ENCODE measurements around the gene CYB561D2. TPM values are rescaled to one million over a fixed set of nuclear protein-coding genes. Genes with fewer than 3 reads are reported as not detected.

Gene CYB561D2
- polyA plus RNA-seq, 1 experiment: 14.5 TPM

DNA sequence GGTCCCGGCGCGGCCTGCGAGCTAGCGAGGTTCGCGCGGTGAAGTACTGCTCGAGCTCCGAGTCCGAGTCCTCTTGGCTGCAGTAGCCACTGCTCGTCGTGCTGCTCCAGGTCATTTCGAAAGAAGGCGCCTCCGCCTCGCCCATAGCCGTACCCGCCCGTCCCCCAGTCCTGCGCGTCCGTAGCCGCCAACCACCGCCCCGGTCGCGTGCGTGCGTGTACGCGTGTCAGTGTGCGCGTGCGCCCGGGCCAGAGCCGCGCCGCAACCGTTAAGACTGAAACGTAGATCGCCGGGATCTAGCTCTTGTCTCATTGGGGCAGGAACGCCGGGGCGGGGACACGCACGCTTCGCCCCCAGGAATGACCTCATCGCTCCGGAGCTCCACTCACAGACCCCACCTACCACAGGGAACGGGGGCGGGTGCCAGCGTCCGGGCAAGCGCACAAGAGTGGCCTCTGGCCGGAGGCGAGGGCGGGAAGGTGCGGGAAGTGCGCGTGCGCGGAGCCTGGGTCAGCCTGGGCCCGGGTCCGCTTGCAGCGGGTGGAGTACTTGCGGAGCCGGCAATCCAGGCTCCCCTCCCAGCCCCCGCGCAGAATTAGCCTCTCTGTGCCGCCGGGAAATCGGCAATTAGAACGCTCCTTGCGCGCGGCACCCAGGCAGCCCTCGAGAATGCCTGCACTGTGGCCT, 13.3 kb upstream of the CYB561D2 start:
- CTCF ChIA-PET: interaction anchor here (0.5 to 2.4 kb wide), 6 partner anchors 11 to 501 kb away, joined by 3 to 15 read pairs (median 6); no protein-coding TSS in a partner anchor
- POLR2A ChIA-PET: interaction anchor here (0.6 to 2.4 kb wide), 14 partner anchors 9 to 1675 kb away, joined by 3 to 22 read pairs (median 4); partner anchors contain the start of genes CYB561D2, HYAL3, NAA80 and NPRL2
- H3K4me3 ChIP-seq (ENCODE audit: low read depth, low read length): peak overlapping the region; percentile 98

DNA sequence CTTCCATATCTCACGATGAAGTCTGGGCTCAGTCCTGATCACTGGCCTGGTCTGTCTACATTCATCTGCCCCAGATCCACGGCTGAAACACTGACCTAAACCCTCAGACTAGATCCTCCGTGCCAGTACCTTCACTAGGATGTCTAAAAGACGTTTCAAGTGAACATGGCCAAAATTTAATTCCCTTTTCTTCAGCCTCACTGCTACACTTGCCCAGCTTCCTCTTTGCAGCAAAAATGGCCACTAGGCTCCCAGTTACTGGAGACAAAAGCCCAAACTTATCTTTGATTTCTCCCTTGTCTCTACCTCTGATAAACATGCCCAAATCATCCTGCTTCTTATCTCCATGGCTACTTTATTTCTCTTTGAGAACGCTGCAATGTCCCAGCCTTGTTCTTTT, 11.7 kb upstream of the CYB561D2 start:
- Histone ChIP-seq H3K9me3 (ENCODE audit: control insufficient read depth, insufficient read depth, low read length) (no peaks in the 10 kb centered on the region; the same call in 1 of the 2 replicates), H3K4me3 (ENCODE audit: low read depth, low read length) (peak overlapping the region; percentile 10; the same call in 1 of the 2 replicates), H3K27ac (ENCODE audit: low read depth, low read length) (no peak overlapping the region), H3K27me3 (ENCODE audit: control insufficient read depth, insufficient read depth, low read length) (no peaks in the 10 kb centered on the region)
- CTCF ChIA-PET: no interaction called here
- TF ChIP-seq, protein P1, sequence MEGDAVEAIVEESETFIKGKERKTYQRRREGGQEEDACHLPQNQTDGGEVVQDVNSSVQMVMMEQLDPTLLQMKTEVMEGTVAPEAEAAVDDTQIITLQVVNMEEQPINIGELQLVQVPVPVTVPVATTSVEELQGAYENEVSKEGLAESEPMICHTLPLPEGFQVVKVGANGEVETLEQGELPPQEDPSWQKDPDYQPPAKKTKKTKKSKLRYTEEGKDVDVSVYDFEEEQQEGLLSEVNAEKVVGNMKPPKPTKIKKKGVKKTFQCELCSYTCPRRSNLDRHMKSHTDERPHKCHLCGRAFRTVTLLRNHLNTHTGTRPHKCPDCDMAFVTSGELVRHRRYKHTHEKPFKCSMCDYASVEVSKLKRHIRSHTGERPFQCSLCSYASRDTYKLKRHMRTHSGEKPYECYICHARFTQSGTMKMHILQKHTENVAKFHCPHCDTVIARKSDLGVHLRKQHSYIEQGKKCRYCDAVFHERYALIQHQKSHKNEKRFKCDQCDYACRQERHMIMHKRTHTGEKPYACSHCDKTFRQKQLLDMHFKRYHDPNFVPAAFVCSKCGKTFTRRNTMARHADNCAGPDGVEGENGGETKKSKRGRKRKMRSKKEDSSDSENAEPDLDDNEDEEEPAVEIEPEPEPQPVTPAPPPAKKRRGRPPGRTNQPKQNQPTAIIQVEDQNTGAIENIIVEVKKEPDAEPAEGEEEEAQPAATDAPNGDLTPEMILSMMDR (IDR thresholded peaks at IDR 0.05; ENCODE audit: low read depth, low read length): no peak
- POLR2A ChIA-PET: interaction anchor here (0.6 kb wide), 1 partner anchor 23 kb away, joined by 3 read pairs; no protein-coding TSS in a partner anchor
- no peak for DNase-seq (ENCODE audit: low read depth, low spot score)

More for the DNA sequence above, 13.3 kb upstream of the CYB561D2 start:
- DNase-seq (ENCODE audit: low read depth, low spot score): peak; percentile 99
- TF ChIP-seq, protein P1 (IDR thresholded peaks at IDR 0.05; ENCODE audit: low read depth, low read length): no peak
- no peaks in the 10 kb centered on the region for H3K27me3 ChIP-seq (ENCODE audit: control insufficient read depth, insufficient read depth, low read length)
- peak overlapping the region; percentile 96 for H3K27ac ChIP-seq (ENCODE audit: low read depth, low read length)
- no peaks in the 10 kb centered on the region; the same call in 1 of the 2 replicates for H3K9me3 ChIP-seq (ENCODE audit: control insufficient read depth, insufficient read depth, low read length)

DNA sequence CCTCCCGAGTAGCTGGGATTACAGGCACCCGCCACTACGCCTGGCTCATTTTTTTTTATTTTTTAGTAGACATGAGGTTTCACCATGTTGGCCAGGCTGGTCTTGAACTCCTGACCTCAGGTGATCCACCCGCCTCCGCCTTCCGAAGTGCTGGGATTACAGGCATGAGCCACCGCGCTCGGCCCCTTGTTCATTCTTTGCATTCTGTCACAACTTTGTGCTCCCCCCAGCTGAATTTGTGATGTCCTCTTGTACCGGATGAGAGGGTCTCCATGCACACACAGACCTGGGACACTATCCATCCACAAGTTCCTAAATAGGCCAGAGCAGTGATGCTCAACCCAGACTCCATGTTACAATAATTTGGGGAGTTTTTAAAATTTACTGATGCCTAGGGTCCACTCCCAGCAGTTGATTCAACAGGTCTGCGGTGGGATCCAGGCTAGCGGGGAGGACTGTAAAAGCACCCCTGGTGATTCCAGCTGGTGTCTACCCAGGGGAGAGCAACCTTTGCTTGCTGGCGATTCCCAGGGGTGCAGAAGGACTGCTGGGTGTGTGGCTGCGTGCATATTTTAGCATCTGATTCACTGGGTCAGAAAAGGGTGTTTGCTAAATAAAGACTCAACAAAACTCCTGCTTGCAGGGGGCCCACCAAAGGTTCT, 11.0 kb upstream of the CYB561D2 start:
- Histone ChIP-seq H3K4me3 (ENCODE audit: low read depth, low read length) (peak overlapping the region; percentile 58), H3K27me3 (ENCODE audit: control insufficient read depth, insufficient read depth, low read length) (no peaks in the 10 kb centered on the region), H3K27ac (ENCODE audit: low read depth, low read length) (peak overlapping the region; percentile 65), H3K9me3 (ENCODE audit: control insufficient read depth, insufficient read depth, low read length) (no peaks in the 10 kb centered on the region; the same call in 1 of the 2 replicates)
- ChIA-PET POLR2A (interaction anchor here (0.6 to 0.7 kb wide), 2 partner anchors 10 to 22 kb away, joined by 3 read pairs; no protein-coding TSS in a partner anchor), CTCF (no interaction called here)
- TF ChIP-seq, protein P1 (IDR thresholded peaks at IDR 0.05; ENCODE audit: low read depth, low read length): no peak
- no peak for DNase-seq (ENCODE audit: low read depth, low spot score)

DNA sequence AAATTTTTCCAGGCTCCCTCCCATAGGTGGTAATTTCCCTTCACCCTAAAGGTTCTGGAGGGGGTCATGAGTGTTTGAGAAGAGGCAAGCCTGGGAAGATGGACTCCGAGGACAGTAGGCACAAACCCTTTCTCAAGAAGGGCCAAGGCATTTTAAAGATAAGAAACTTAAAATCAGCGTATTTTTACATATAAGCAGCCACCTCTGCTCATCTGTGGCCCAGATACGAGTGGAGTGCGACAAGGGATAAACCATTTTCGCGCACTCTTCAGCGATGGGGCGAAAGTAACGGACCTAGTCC, 10.6 kb upstream of the CYB561D2 start:
- Histone ChIP-seq H3K4me3 (ENCODE audit: low read depth, low read length) (peak overlapping the region; percentile 58), H3K27ac (ENCODE audit: low read depth, low read length) (peak overlapping the region; percentile 65), H3K27me3 (ENCODE audit: control insufficient read depth, insufficient read depth, low read length) (no peaks in the 10 kb centered on the region), H3K9me3 (ENCODE audit: control insufficient read depth, insufficient read depth, low read length) (no peaks in the 10 kb centered on the region; the same call in 1 of the 2 replicates)
- TF ChIP-seq, protein P1 (IDR thresholded peaks at IDR 0.05; ENCODE audit: low read depth, low read length): no peak
- no peak for DNase-seq (ENCODE audit: low read depth, low spot score)
- ChIA-PET CTCF (interaction anchor here (1.1 kb wide), 1 partner anchor 16 kb away, joined by 4 read pairs; no protein-coding TSS in a partner anchor), POLR2A (interaction anchor here (0.7 to 1.0 kb wide), 3 partner anchors 9 to 19 kb away, joined by 3 to 9 read pairs (median 5); partner anchors contain the start of genes CYB561D2 and NPRL2)

Data from AG04450 (cell line).